GM19193 (cell line): ENCODE results near the gene RCSD1.

ENCODE experiments used
- POLR2A ChIP-seq: IDR thresholded peaks from 4 replicates; pipeline ENCODE4 v1.6.1; 2011; ENCODE audit not compliant: insufficient read depth, insufficient read length; ENCODE audit errors: extremely low read depth

The RCSD1 gene

GRCh38 chr1:167629681-167630567, at the start of gene RCSD1:
Gene RCSD1 (plus strand): TSS chr1:167630232. CDS start chr1:167630424, 192 bp downstream.
- peak; percentile 73 for TF ChIP-seq POLR2A

- no peak for TF ChIP-seq POLR2A
Measured at GRCh38 chr1:167582064-167582463, 48.0 kb upstream of the RCSD1 start.

- TF ChIP-seq POLR2A: no peak
Measured at GRCh38 chr1:167582722-167583121, 47.3 kb upstream of the RCSD1 start.

- TF ChIP-seq POLR2A: no peak
Measured at GRCh38 chr1:167584581-167584980, 45.5 kb upstream of the RCSD1 start.

DNA sequence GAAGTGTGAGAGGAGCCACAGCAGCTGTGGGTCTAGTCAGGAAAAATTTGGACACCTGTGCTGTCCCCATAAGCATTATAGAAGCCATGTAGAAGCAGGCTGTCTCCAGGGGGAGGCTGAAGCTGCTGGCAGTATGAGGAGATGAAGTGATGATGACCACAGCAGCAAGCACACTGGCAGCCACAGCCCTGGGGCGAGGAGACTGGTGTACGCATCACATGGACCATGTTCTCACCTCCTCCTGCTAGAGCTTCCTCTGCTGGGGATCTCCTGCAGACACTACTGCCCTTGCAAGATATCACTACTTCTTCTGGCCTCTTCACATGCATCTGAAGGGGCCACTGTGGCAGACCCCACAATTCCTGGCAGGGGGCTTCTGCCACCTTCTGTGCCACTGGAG, 42.7 kb upstream of the RCSD1 start:
- no peak for TF ChIP-seq POLR2A

DNA sequence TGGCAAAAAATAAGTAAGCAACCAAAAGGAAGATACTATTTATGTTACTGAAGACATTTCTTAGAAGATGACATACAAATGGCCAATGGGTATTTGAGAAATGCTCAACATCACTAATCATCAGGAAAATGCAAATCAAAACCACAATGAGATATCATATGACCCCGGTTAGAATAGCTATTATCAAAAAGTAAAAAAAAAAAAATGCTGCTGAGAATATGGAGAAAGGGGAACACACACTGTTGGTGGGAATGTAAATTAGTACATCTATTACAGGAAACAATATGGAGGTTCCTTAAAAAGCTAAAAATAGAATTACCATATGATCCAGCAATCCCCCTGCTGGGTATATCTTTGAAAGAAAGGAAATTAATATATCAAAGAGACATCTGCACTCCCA, 42.2 kb upstream of the RCSD1 start:
- no peak for TF ChIP-seq POLR2A

- no peak for TF ChIP-seq POLR2A
Measured at GRCh38 chr1:167588361-167588760, 41.7 kb upstream of the RCSD1 start.

GRCh38 chr1:167592475-167592874, 37.6 kb upstream of the RCSD1 start:
- no peak for TF ChIP-seq POLR2A

GRCh38 chr1:167593860-167594259, 36.2 kb upstream of the RCSD1 start:
- TF ChIP-seq POLR2A: no peak

GRCh38 chr1:167594822-167595221, 35.2 kb upstream of the RCSD1 start:
- TF ChIP-seq POLR2A: no peak

GRCh38 chr1:167599957-167600581, 30.0 kb upstream of the RCSD1 start:
- no peak for TF ChIP-seq POLR2A

DNA sequence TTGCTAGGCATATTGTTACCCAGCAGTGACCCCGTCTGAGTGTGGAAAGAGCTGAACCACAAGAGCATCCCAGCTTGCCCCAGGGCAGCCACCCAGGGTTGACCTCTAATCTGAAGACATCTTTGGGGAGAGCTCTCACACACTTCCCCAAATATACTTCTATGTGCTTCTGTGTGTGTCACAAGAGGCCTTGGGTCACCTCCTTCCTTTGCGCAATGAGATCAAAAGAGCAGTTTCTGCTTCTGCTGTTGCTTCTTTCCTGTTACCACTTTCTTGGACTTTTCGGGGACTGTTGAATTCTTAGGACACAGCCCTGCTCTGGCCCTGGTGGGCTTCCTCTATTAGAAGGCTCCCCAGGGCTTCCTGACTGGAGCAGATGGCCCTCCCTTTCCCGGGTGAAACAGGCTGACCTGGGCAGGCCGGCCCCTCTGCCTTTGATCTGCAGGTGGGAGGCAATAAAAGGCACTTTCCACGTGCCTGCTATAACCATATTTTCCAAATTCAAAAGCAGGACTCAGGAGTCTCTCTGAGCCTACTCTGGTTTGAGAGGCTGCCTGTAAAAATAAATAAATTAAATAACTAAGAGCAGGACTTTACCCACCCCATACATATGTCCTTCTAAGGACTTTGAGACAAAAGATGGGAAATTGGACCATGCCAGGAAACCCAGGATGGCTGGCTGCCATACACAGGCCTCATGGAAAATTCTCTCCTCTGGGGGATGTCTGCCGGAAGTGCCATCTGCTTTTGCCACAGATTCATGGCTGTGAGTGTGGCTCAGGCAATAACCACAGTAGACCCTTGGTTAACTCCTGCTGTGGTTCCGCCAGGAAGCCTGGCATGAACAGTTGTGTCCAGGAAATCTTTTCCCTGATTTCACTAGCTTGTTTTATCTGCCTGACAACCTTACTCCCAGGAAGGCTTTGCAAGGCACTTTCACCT, 28.3 kb upstream of the RCSD1 start:
- no peak for TF ChIP-seq POLR2A

DNA sequence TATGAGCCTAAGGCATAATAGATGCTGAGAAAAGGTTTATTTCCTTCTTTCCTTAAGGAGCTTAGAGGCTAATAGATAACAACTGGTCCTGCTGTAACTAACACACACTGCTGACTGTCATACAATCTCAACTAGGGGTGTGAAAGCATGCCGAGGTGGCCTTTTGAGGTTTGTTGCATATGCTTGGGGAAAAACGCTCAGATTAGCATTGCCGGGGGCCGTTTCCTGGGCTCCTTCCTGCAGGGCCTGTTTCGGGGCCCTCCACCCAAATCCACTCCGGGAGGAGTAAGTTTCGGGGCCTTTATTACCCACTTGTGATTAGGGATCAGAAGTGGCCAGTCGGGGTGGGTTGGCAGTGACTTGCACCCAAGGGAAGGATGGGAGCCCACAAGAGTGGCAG, 27.2 kb upstream of the RCSD1 start:
- TF ChIP-seq POLR2A: no peak

DNA sequence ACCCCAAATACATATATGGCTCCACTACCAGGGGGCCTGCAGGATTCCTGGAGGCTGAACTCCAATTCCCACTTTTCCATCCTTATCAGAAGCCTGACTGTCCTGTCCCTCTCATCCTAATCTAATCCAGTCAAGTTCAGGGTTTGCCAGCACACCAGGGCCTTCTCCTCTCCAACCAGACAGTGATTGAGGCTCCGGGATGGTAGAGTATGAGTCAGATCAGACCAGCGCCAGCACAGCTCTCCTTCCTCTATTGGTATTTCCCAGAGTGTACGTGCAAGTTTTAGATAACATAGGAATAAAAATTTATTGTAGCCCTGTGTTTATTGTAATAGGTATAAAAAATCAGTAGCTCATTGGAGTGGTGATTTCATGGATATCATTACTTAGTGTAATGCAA, 24.5 kb upstream of the RCSD1 start:
- TF ChIP-seq POLR2A: no peak

DNA sequence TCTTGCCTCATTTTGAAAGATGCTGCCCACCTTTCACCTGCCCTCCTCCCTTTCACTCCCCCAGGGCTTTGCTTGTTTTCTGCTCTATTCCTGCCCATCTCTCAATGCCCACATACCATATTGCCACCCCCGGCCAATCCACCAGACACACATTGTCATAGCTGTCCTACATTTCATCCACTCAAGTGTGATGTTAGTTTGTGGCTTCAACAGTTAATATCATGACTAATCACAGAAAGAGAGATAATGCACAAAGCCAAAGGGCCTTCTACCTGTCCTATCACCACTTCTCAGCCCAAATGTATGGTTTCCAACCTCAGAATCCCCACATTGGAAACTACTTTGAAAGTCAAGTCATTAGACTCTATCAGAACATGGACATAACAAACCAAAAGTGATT, 18.0 kb upstream of the RCSD1 start:
- no peak for TF ChIP-seq POLR2A
